DMS53 treated with DMSO at 0.1 percent for 48 hours (cell line): ENCODE results near the gene ZNF423.

Source experiments
- DNase-seq: peaks from one replicate; lab custom pipeline; 2025; ENCODE audit not compliant: unreplicated experiment; lab: John Stamatoyannopoulos, UW

Gene ZNF423

GRCh38 chr16:49454426-49455180 is 401.3 kb downstream of the ZNF423 start:
- no peak for DNase-seq

- DNase-seq: no peak
Observed at GRCh38 chr16:49453983-49454382, 401.9 kb downstream of the ZNF423 start.

- DNase-seq: no peak
Observed at GRCh38 chr16:49453021-49453420, 402.9 kb downstream of the ZNF423 start.

GRCh38 chr16:49452578-49452977 is 403.3 kb downstream of the ZNF423 start:
- DNase-seq: no peak

GRCh38 chr16:49452108-49452507 is 403.8 kb downstream of the ZNF423 start:
- DNase-seq: no peak

GRCh38 chr16:49446805-49447204 is 409.1 kb downstream of the ZNF423 start:
- DNase-seq: no peak

GRCh38 chr16:49443576-49443975 is 412.3 kb downstream of the ZNF423 start:
- DNase-seq: no peak

GRCh38 chr16:49442805-49443204 is 413.1 kb downstream of the ZNF423 start:
- no peak for DNase-seq

- no peak for DNase-seq
Observed at GRCh38 chr16:49441366-49441780, 414.5 kb downstream of the ZNF423 start.

GRCh38 chr16:49440156-49441065 is 415.5 kb downstream of the ZNF423 start:
- no peak for DNase-seq

- no peak for DNase-seq
Observed at GRCh38 chr16:49439676-49440075, 416.2 kb downstream of the ZNF423 start.

- no peak for DNase-seq
Observed at GRCh38 chr16:49439050-49439449, 416.9 kb downstream of the ZNF423 start.
